WTC11 (cell line): ENCODE measurements around the gene SGSM2. TPM values are rescaled to one million over a fixed set of nuclear protein-coding genes. Genes with fewer than 3 reads are reported as not detected.

Source experiments
- ATAC-seq: fragments of 200-7000 bp; cut with Tn5 transposase; 2 replicates; pipeline ENCODE4 v1.10.0; 2021; ENCODE audit warnings: mild to moderate bottlenecking, moderate library complexity
- CTCF ChIA-PET: fragments of 300-600 bp; sonication (Branson Sonifier 250); formaldehyde crosslinking; loops from one replicate; lab custom pipeline; 2021; ENCODE audit warnings: antibody characterized with exemption; lab: Charles Lee
- POLR2A ChIA-PET: fragments of 350-600 bp; sonication (Branson Sonifier 250); formaldehyde crosslinking; loops from one replicate; lab custom pipeline; 2021; ENCODE audit warnings: antibody characterized with exemption; lab: Charles Lee
- DNase-seq: peaks from one replicate; pipeline ENCODE4 v3.0.0; 2021; ENCODE audit warnings: low spot score
- H3K27ac Mint-ChIP-seq: 2 replicates; pipeline ENCODE4 v1.8.0; 2021; ENCODE audit warnings: mixed read lengths
- H3K27me3 Mint-ChIP-seq: 2 replicates; pipeline ENCODE4 v1.8.0; 2021; ENCODE audit warnings: low read depth, mild to moderate bottlenecking, moderate library complexity, mixed read lengths
- H3K36me3 Mint-ChIP-seq: 2 replicates; pipeline ENCODE4 v1.8.0; 2021; ENCODE audit warnings: mixed read lengths
- H3K4me1 Mint-ChIP-seq: 2 replicates; pipeline ENCODE4 v1.8.0; 2022; ENCODE audit warnings: mixed read lengths
- H3K4me3 Mint-ChIP-seq: 2 replicates; pipeline ENCODE4 v1.8.0; 2021; ENCODE audit warnings: mild to moderate bottlenecking, moderate library complexity, mixed read lengths
- H3K9me3 Mint-ChIP-seq: 2 replicates; pipeline ENCODE4 v1.8.0; 2021; ENCODE audit warnings: mixed read lengths
- CDX4 ChIP-seq: fragments of 250-450 bp; sonication (Bioruptor Pico); IDR thresholded peaks from 2 replicates; pipeline ENCODE4 v1.9.0; 2021; ENCODE audit warnings: moderate library complexity, mild to moderate bottlenecking, inconsistent platforms, borderline replicate concordance
- CREM ChIP-seq: sonication (generic); formaldehyde crosslinking; IDR thresholded peaks from 2 replicates; pipeline ENCODE4 v1.8.1; 2022; ENCODE audit warnings: mild to moderate bottlenecking, missing genetic modification reagents, moderate library complexity
- CTCF ChIP-seq: fragments of 200-600 bp; IDR thresholded peaks from 2 replicates; pipeline ENCODE4 v1.8.0; 2022; ENCODE audit warnings: antibody characterized with exemption
- E2F1 ChIP-seq: sonication (generic); formaldehyde crosslinking; IDR thresholded peaks from 2 replicates; pipeline ENCODE4 v1.8.0; 2022; ENCODE audit warnings: mild to moderate bottlenecking, missing genetic modification reagents
- E2F5 ChIP-seq: sonication (generic); formaldehyde crosslinking; IDR thresholded peaks from 2 replicates; pipeline ENCODE4 v1.8.1; 2022; ENCODE audit warnings: mild to moderate bottlenecking, moderate library complexity, missing genetic modification reagents
- ETV6 ChIP-seq: sonication (generic); formaldehyde crosslinking; IDR thresholded peaks from 2 replicates; pipeline ENCODE4 v1.8.1; 2022; ENCODE audit warnings: mild to moderate bottlenecking, missing genetic modification reagents
- FOXJ3 ChIP-seq: sonication (generic); formaldehyde crosslinking; IDR thresholded peaks from 2 replicates; pipeline ENCODE4 v1.9.0; 2021; ENCODE audit warnings: missing genetic modification reagents, mild to moderate bottlenecking, borderline replicate concordance
- FOXP1 ChIP-seq: sonication (generic); formaldehyde crosslinking; IDR thresholded peaks from 2 replicates; pipeline ENCODE4 v1.8.0; 2022; ENCODE audit warnings: missing genetic modification reagents, mild to moderate bottlenecking, moderate library complexity, borderline replicate concordance
- GRHL2 ChIP-seq: fragments of 250-450 bp; sonication (Bioruptor Pico); IDR thresholded peaks from 2 replicates; pipeline ENCODE4 v1.8.0; 2022; ENCODE audit warnings: mild to moderate bottlenecking, moderate library complexity; ENCODE audit not compliant: insufficient replicate concordance, severe bottlenecking
- GTF2I ChIP-seq: fragments of 250-450 bp; sonication (Bioruptor Pico); conservative IDR thresholded peaks from 2 replicates; pipeline ENCODE4 v1.4.0; 2021; ENCODE audit warnings: mild to moderate bottlenecking
- IRF1 ChIP-seq: sonication (generic); formaldehyde crosslinking; IDR thresholded peaks from 2 replicates; pipeline ENCODE4 v1.8.0; 2023; ENCODE audit warnings: missing genetic modification reagents
- KAT7 ChIP-seq: sonication (generic); formaldehyde crosslinking; IDR thresholded peaks from 2 replicates; pipeline ENCODE4 v1.8.1; 2023; ENCODE audit warnings: missing genetic modification reagents, mild to moderate bottlenecking, borderline replicate concordance
- MXD4 ChIP-seq: fragments of 250-450 bp; sonication (Bioruptor Pico); IDR thresholded peaks from 2 replicates; pipeline ENCODE4 v1.8.0; 2021; ENCODE audit warnings: mild to moderate bottlenecking, moderate library complexity, borderline replicate concordance
- NR1H2 ChIP-seq: sonication (generic); formaldehyde crosslinking; IDR thresholded peaks from 2 replicates; pipeline ENCODE4 v1.9.0; 2021; ENCODE audit warnings: mild to moderate bottlenecking, moderate library complexity, missing genetic modification reagents
- RELA ChIP-seq: sonication (generic); formaldehyde crosslinking; IDR thresholded peaks from 2 replicates; pipeline ENCODE4 v1.8.1; 2022; ENCODE audit warnings: missing genetic modification reagents, mild to moderate bottlenecking, borderline replicate concordance
- TCF7 ChIP-seq: sonication (generic); formaldehyde crosslinking; IDR thresholded peaks from 2 replicates; pipeline ENCODE4 v1.8.0; 2022; ENCODE audit warnings: mild to moderate bottlenecking, low read depth, missing genetic modification reagents, moderate library complexity
- TP53 ChIP-seq: sonication (generic); formaldehyde crosslinking; IDR thresholded peaks from 2 replicates; pipeline ENCODE4 v1.8.1; 2023; ENCODE audit warnings: mild to moderate bottlenecking, missing genetic modification reagents
- USF2 ChIP-seq: sonication (generic); formaldehyde crosslinking; IDR thresholded peaks from 2 replicates; pipeline ENCODE4 v1.8.1; 2023; ENCODE audit warnings: mild to moderate bottlenecking, missing genetic modification reagents, moderate library complexity
- ZBTB21 ChIP-seq: sonication (generic); formaldehyde crosslinking; IDR thresholded peaks from 2 replicates; pipeline ENCODE4 v1.8.1; 2023; ENCODE audit warnings: mild to moderate bottlenecking, missing genetic modification reagents, borderline replicate concordance
- ZBTB43 ChIP-seq: sonication (generic); formaldehyde crosslinking; IDR thresholded peaks from 2 replicates; pipeline ENCODE4 v1.8.1; 2023; ENCODE audit warnings: mild to moderate bottlenecking, missing genetic modification reagents
- ZMAT4 ChIP-seq: fragments of 250-450 bp; sonication (Bioruptor Pico); IDR thresholded peaks from 2 replicates; pipeline ENCODE4 v1.9.0; 2021; ENCODE audit warnings: mild to moderate bottlenecking
- ZNF532 ChIP-seq: fragments of 250-450 bp; sonication (Bioruptor Pico); IDR thresholded peaks from 2 replicates; pipeline ENCODE4 v1.9.0; 2021; ENCODE audit warnings: mild to moderate bottlenecking, borderline replicate concordance
- total RNA-seq: library from RNA; stranded (reverse); gene quantifications from 3 replicates; pipeline ENCODE4 v1.2.3, GENCODE V29; 2021

The SGSM2 gene
- total RNA-seq, 1 experiment from 2014 or later = 50.3 TPM

GRCh38 chr17:2418572-2418971 is 81.3 kb downstream of the SGSM2 start (continued):
- TF ChIP-seq IRF1 (CRISPR knock-in tag) (no peak), TCF7 (CRISPR knock-in tag) (no peak), TP53 (CRISPR knock-in tag) (no peak), E2F1 (CRISPR knock-in tag) (no peak), ZBTB43 (no peak), NR1H2 (CRISPR knock-in tag) (no peak), CDX4 (CRISPR knock-in tag) (no peak)

GRCh38 chr17:2419486-2419885 is 82.2 kb downstream of the SGSM2 start:
- no peak overlapping the region for H3K27ac Mint-ChIP-seq
- TF ChIP-seq FOXJ3 (CRISPR knock-in tag) (no peak), ZNF532 (CRISPR knock-in tag) (no peak), MXD4 (no peak), TP53 (CRISPR knock-in tag) (no peak), FOXP1 (CRISPR knock-in tag) (no peak), USF2 (CRISPR knock-in tag) (no peak), KAT7 (CRISPR knock-in tag) (no peak), RELA (no peak), CDX4 (CRISPR knock-in tag) (no peak), CTCF (no peak), NR1H2 (CRISPR knock-in tag) (no peak), ETV6 (CRISPR knock-in tag) (no peak), ZMAT4 (no peak), ZBTB21 (no peak), CREM (CRISPR knock-in tag) (no peak), GRHL2 (CRISPR knock-in tag) (no peak), E2F5 (CRISPR knock-in tag) (no peak), GTF2I (no peak)
- CTCF ChIA-PET = interaction anchor here (2.0 kb wide), 1 partner anchor 37 kb away, joined by 15 read pairs; no protein-coding TSS in a partner anchor

More at GRCh38 chr17:2419486-2419885, 82.2 kb downstream of the SGSM2 start:
- Mint-ChIP-seq H3K9me3 (no peaks in the 10 kb centered on the region), H3K4me1 (no peaks in the 10 kb centered on the region), H3K27me3 (no peaks in the 10 kb centered on the region), H3K4me3 (no peak overlapping the region), H3K36me3 (peaks cover 30% of the 10 kb centered on the region)
- ATAC-seq = no peak
- POLR2A ChIA-PET = no interaction called here
- no peak for DNase-seq
